ENCODE measurements around the gene OR1E2.

DNA sequence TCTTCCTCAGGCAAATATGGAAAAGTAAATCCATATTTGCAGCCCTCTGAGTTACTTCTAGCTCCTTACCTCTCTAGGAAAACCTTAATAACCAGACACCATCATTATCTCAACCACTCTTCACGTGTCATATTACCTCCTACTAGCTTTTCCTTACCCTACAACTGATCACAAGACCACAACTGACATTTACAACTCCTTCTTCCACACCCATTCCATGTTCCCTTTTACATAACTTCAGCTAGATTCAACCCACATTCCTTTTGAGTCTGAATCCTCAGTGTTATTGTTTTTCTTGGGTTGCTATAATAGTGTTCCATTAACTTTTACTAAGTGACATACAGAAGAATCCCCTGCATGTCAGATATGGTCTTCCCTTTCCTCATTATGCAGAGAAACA lies 4.7 kb upstream of the OR1E2 start:
- no peak for TF ChIP-seq POLR2A (IDR thresholded peaks at IDR 0.05)
- TF ChIP-seq, protein P1, sequence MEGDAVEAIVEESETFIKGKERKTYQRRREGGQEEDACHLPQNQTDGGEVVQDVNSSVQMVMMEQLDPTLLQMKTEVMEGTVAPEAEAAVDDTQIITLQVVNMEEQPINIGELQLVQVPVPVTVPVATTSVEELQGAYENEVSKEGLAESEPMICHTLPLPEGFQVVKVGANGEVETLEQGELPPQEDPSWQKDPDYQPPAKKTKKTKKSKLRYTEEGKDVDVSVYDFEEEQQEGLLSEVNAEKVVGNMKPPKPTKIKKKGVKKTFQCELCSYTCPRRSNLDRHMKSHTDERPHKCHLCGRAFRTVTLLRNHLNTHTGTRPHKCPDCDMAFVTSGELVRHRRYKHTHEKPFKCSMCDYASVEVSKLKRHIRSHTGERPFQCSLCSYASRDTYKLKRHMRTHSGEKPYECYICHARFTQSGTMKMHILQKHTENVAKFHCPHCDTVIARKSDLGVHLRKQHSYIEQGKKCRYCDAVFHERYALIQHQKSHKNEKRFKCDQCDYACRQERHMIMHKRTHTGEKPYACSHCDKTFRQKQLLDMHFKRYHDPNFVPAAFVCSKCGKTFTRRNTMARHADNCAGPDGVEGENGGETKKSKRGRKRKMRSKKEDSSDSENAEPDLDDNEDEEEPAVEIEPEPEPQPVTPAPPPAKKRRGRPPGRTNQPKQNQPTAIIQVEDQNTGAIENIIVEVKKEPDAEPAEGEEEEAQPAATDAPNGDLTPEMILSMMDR (IDR thresholded peaks at IDR 0.05) = no peak

Data from Peyer's patch (tissue), 4 donors.